ENCODE data around the gene PEX16.

Gene PEX16

DNA sequence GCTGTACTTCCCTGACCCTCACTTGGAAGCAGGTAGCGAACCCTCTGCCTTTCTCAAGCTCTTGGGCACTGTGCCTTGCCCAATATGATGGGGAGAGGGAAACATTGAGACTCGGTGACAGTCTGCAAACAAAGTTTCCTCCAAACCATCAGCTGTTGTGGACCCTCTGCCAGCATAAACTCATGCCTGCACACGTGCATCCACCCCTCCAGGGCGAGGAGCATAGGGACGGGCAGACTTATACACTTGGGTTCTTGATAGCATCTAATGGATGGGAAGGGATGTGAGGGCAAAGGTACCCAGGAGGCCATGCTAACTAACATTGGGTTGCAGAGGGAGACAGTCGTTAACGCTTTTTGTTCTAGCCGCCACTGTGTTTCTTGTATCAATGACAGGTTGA, 40.5 kb downstream of the PEX16 start:
- Histone ChIP-seq H3K9me3 (ENCODE audit: control insufficient read depth in 2 of 2, low read length in 2 of 2) (no peaks in the 10 kb centered on the region), H3K36me3 (ENCODE audit: control insufficient read depth in 2 of 2, insufficient read depth in 2 of 2, low read length in 2 of 2) (peaks cover 50 to 77% of the 10 kb centered on the region in 2 donors), H3K27ac (ENCODE audit: low read depth in 2 of 2, low read length in 2 of 2) (no peak overlapping the region)

DNA sequence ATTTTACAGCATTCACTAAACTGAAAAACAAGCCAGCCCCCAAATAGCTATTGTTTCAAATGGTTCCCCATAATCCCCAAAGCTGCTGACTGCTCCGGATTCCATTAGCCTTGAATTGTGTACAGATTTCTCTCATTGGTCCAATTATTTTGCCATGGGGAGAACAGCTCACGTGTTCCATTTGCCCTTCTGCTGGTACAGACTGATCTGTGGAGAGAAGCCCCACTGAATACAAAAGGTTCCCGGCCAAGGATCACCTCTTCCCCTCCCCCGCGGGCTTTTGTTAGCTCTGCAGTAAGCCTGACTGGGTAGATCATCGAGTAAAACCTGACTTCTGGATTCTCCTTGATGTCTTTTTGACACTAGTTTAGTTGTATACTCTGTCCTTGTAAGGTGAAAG, 41.3 kb downstream of the PEX16 start:
- Histone ChIP-seq H3K27me3 (ENCODE audit: control insufficient read depth in 2 of 2, insufficient read depth in 2 of 2, low read length in 2 of 2) (no peaks in the 10 kb centered on the region), H3K27ac (ENCODE audit: low read depth in 2 of 2, low read length in 2 of 2) (no peak overlapping the region), H3K4me3 (ENCODE audit: low read length in 2 of 2) (no peak overlapping the region), H3K9me3 (ENCODE audit: control insufficient read depth in 2 of 2, low read length in 2 of 2) (no peaks in the 10 kb centered on the region), H3K36me3 (ENCODE audit: control insufficient read depth in 2 of 2, insufficient read depth in 2 of 2, low read length in 2 of 2) (peaks cover 49 to 77% of the 10 kb centered on the region in 2 donors), H3K9ac (ENCODE audit: low read depth in 1 of 2, low read length in 2 of 2) (no peak overlapping the region), H3K4me1 (ENCODE audit: control insufficient read depth in 2 of 2, insufficient read depth in 2 of 2, low read length in 2 of 2) (no peaks in the 10 kb centered on the region)

More for the DNA sequence above, 40.5 kb downstream of the PEX16 start:
- Histone ChIP-seq H3K27me3 (ENCODE audit: control insufficient read depth in 2 of 2, insufficient read depth in 2 of 2, low read length in 2 of 2) (no peaks in the 10 kb centered on the region), H3K9ac (ENCODE audit: low read depth in 1 of 2, low read length in 2 of 2) (no peak overlapping the region), H3K4me1 (ENCODE audit: control insufficient read depth in 2 of 2, insufficient read depth in 2 of 2, low read length in 2 of 2) (no peaks in the 10 kb centered on the region), H3K4me3 (ENCODE audit: low read length in 2 of 2) (no peak overlapping the region)

DNA sequence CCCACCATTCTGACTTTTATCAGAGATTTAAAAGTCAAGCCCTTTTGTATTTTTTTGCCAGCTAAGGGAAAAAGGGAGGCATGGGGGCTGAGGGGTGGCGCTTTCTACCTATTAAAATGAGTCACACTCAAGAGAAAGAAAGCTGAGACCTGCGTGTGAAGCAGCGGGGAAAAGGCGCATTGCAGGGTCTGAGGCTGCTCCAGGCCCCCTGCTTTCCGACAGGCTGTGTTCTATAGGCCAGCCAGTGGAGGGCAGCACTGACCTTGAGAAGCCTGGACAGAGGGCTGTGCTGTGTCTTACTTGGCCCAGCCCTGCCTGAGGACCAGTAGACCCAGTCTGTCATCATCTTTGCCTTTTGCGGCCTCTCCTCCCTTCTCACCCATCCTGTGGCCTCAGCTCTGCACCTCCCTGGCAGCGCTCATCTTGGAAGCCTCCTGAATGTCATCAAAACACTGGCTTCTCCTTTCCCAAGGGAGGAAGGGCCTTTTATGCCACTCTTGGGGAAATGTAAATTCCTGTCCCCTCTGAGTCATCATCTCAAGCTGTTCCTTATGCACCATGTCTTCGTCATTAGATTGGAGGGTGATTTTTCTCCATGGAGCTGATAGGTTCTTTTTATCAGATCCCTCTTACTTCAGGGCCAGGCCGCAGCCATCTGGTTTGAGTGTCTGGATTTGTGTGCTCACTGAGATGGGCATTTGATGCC, 44.9 kb downstream of the PEX16 start:
- Histone ChIP-seq H3K9ac (ENCODE audit: low read depth in 1 of 2, low read length in 2 of 2) (no peak overlapping the region), H3K27ac (ENCODE audit: low read depth in 2 of 2, low read length in 2 of 2) (no peak overlapping the region), H3K9me3 (ENCODE audit: control insufficient read depth in 2 of 2, low read length in 2 of 2) (no peaks in the 10 kb centered on the region), H3K36me3 (ENCODE audit: control insufficient read depth in 2 of 2, insufficient read depth in 2 of 2, low read length in 2 of 2) (peaks cover 70 to 80% of the 10 kb centered on the region in 2 donors), H3K4me1 (ENCODE audit: control insufficient read depth in 2 of 2, insufficient read depth in 2 of 2, low read length in 2 of 2) (no peaks in the 10 kb centered on the region), H3K4me3 (ENCODE audit: low read length in 2 of 2) (no peak overlapping the region), H3K27me3 (ENCODE audit: control insufficient read depth in 2 of 2, insufficient read depth in 2 of 2, low read length in 2 of 2) (no peaks in the 10 kb centered on the region)

DNA sequence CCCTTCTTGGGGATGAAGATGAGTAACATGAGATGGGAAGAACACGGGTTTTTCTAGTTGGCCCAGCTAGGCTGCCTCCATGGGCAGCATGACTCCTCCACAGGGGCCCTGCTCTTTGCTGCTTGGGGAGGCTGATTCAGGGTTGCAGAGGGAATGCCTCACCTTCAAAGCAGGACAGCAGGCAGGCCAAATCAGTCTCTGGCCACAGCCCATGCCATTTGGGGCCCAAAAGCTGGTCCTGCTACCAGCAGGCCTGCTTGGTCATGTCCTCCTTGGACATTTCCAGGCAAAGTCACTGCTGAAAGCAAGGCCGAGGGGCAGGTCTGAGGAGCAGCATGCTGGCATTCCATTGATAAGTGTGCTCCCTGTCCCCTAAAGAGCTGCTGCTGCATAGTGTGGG, 46.0 kb downstream of the PEX16 start:
- H3K36me3 ChIP-seq (ENCODE audit: control insufficient read depth in 2 of 2, insufficient read depth in 2 of 2, low read length in 2 of 2): peaks cover 68 to 75% of the 10 kb centered on the region in 2 donors
- H3K27me3 ChIP-seq (ENCODE audit: control insufficient read depth in 2 of 2, insufficient read depth in 2 of 2, low read length in 2 of 2): no peaks in the 10 kb centered on the region
- H3K9ac ChIP-seq (ENCODE audit: low read depth in 1 of 2, low read length in 2 of 2): no peak overlapping the region
- no peaks in the 10 kb centered on the region for H3K9me3 ChIP-seq (ENCODE audit: control insufficient read depth in 2 of 2, low read length in 2 of 2)
- no peak overlapping the region for H3K4me3 ChIP-seq (ENCODE audit: low read length in 2 of 2)
- no peaks in the 10 kb centered on the region for H3K4me1 ChIP-seq (ENCODE audit: control insufficient read depth in 2 of 2, insufficient read depth in 2 of 2, low read length in 2 of 2)
- no peak overlapping the region for H3K27ac ChIP-seq (ENCODE audit: low read depth in 2 of 2, low read length in 2 of 2)

DNA sequence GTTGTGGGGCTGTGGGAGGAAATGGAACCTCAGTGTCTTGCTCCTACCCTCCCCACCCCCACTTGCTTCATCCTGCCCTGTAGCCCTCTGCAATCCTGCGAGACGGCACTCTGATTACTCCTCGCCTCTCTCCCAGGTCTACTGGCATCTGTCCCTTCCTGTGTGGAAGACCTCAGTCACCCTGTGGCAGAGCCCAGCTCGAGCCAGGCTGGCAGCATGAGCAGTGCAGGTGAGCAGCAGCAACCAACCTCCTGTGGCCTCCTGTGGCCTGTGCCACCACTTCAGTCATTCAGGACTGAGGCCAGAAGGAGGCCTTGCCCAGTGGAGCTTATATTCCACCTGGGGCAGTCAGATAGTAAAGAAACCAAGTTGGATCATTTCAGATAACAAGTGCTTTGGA, 47.0 kb downstream of the PEX16 start:
- Histone ChIP-seq H3K27me3 (ENCODE audit: control insufficient read depth in 2 of 2, insufficient read depth in 2 of 2, low read length in 2 of 2) (no peaks in the 10 kb centered on the region), H3K4me3 (ENCODE audit: low read length in 2 of 2) (no peak overlapping the region), H3K36me3 (ENCODE audit: control insufficient read depth in 2 of 2, insufficient read depth in 2 of 2, low read length in 2 of 2) (peaks cover 66 to 75% of the 10 kb centered on the region in 2 donors), H3K27ac (ENCODE audit: low read depth in 2 of 2, low read length in 2 of 2) (no peak overlapping the region), H3K9ac (ENCODE audit: low read depth in 1 of 2, low read length in 2 of 2) (no peak overlapping the region), H3K9me3 (ENCODE audit: control insufficient read depth in 2 of 2, low read length in 2 of 2) (no peaks in the 10 kb centered on the region), H3K4me1 (ENCODE audit: control insufficient read depth in 2 of 2, insufficient read depth in 2 of 2, low read length in 2 of 2) (no peaks in the 10 kb centered on the region)

DNA sequence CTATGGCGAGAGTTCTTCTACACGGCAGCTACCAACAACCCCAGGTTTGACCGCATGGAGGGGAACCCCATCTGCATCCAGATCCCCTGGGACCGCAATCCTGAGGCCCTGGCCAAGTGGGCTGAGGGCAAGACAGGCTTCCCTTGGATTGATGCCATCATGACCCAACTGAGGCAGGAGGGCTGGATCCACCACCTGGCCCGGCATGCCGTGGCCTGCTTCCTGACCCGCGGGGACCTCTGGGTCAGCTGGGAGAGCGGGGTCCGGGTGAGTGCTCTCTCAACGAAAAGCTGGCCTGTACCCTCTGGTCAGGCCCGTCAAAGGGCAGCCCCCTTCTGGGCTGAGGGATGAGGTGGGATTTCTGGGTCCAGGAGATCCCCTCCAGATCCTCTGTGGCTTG, 48.1 kb downstream of the PEX16 start:
- no peak overlapping the region for H3K9ac ChIP-seq (ENCODE audit: low read depth in 1 of 2, low read length in 2 of 2)
- no peaks in the 10 kb centered on the region for H3K9me3 ChIP-seq (ENCODE audit: control insufficient read depth in 2 of 2, low read length in 2 of 2)
- H3K36me3 ChIP-seq (ENCODE audit: control insufficient read depth in 2 of 2, insufficient read depth in 2 of 2, low read length in 2 of 2): peaks cover 66 to 76% of the 10 kb centered on the region in 2 donors
- H3K4me3 ChIP-seq (ENCODE audit: low read length in 2 of 2): no peak overlapping the region
- H3K27ac ChIP-seq (ENCODE audit: low read depth in 2 of 2, low read length in 2 of 2): no peak overlapping the region
- H3K4me1 ChIP-seq (ENCODE audit: control insufficient read depth in 2 of 2, insufficient read depth in 2 of 2, low read length in 2 of 2): no peaks in the 10 kb centered on the region
- H3K27me3 ChIP-seq (ENCODE audit: control insufficient read depth in 2 of 2, insufficient read depth in 2 of 2, low read length in 2 of 2): no peaks in the 10 kb centered on the region

DNA sequence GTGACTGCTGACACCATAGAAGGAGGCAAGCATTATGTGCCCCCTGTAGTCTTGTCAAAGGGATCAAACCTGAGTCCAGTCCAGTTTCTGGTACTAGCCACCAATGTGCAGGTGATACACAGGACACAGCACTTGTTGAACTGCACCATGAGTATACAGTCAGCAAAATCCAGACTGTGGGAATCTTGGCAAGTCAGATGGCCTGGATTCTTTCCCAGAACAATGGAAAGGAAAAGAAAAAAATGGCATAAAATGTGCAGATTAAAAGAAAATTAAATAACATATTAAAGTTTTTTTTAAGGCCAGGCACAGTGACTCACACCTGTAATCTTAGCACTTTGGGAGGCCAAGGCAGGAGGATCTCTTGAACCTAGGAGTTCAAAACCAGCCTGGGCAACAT, 53.6 kb downstream of the PEX16 start:
- no peak overlapping the region for H3K4me3 ChIP-seq (ENCODE audit: low read length in 2 of 2)
- H3K36me3 ChIP-seq (ENCODE audit: control insufficient read depth in 2 of 2, insufficient read depth in 2 of 2, low read length in 2 of 2): peaks cover 54 to 71% of the 10 kb centered on the region in 2 donors
- peaks cover 10% of the 10 kb centered on the region in 2 donors for H3K4me1 ChIP-seq (ENCODE audit: control insufficient read depth in 2 of 2, insufficient read depth in 2 of 2, low read length in 2 of 2)
- H3K27me3 ChIP-seq (ENCODE audit: control insufficient read depth in 2 of 2, insufficient read depth in 2 of 2, low read length in 2 of 2): no peaks in the 10 kb centered on the region
- no peaks in the 10 kb centered on the region for H3K9me3 ChIP-seq (ENCODE audit: control insufficient read depth in 2 of 2, low read length in 2 of 2)
- H3K9ac ChIP-seq (ENCODE audit: low read depth in 1 of 2, low read length in 2 of 2): no peak overlapping the region
- no peak overlapping the region for H3K27ac ChIP-seq (ENCODE audit: low read depth in 2 of 2, low read length in 2 of 2)

DNA sequence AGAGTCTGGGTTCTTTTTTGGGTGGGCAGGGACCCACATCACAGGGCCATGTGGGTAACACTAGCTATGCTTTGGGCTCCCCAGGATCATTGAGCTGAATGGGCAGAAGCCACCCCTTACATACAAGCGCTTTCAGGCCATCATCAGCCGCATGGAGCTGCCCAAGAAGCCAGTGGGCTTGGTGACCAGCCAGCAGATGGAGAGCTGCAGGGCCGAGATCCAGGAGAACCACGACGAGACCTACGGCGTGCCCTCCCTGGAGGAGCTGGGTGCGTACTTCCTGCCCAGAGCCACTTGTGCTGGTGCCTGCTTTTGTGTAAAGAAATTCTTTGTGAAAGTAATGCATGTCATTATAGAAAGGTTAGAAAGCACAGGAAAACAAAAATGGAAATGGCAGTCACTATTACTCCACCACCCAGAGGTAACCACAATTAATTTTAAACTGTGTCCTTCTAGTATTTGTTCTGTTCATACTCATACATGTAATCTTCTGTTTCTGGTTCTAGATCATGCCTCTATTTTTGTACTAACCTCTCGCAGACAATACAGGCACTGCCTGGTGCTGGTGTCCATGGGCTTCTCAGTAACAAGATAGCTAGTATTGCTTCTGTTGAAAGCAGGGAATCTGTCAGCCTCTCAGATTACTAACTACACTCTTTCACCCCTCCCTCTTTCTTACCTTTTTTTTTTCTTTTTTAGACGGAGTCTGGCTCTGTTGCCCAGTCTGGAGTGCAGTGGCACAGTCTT, 56.7 kb downstream of the PEX16 start:
- H3K9me3 ChIP-seq (ENCODE audit: control insufficient read depth in 2 of 2, low read length in 2 of 2): no peaks in the 10 kb centered on the region
- H3K4me1 ChIP-seq (ENCODE audit: control insufficient read depth in 2 of 2, insufficient read depth in 2 of 2, low read length in 2 of 2): peaks cover 26 to 28% of the 10 kb centered on the region in 2 donors
- no peaks in the 10 kb centered on the region for H3K27me3 ChIP-seq (ENCODE audit: control insufficient read depth in 2 of 2, insufficient read depth in 2 of 2, low read length in 2 of 2)
- H3K4me3 ChIP-seq (ENCODE audit: low read length in 2 of 2): no peak overlapping the region
- H3K36me3 ChIP-seq (ENCODE audit: control insufficient read depth in 2 of 2, insufficient read depth in 2 of 2, low read length in 2 of 2): peaks cover 42 to 73% of the 10 kb centered on the region in 2 donors
- no peak overlapping the region for H3K27ac ChIP-seq (ENCODE audit: low read depth in 2 of 2, low read length in 2 of 2)
- no peak overlapping the region for H3K9ac ChIP-seq (ENCODE audit: low read depth in 1 of 2, low read length in 2 of 2)

DNA sequence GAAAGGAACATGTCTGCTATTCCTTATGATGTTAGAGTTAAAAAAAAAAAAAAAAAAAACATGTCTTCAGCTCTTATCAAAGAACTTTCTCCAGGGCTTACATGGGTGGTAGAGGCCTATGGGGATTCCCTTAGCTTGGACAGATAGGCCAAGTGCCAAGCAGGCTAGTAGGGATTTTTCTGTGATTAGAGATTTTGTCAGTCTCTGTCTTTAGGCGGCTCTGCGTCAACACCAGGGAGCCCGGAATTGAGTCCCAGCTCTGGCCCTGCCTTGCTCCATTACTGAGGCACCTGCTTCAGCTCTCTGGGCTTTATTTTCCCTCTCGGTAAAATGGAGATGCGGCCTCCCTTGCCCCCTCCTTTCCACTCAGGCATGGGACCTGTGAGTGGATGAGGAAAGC, 57.3 kb downstream of the PEX16 start:
- Histone ChIP-seq H3K27ac (ENCODE audit: low read depth in 2 of 2, low read length in 2 of 2) (peak overlapping the region; percentile 49 to 79), H3K4me3 (ENCODE audit: low read length in 2 of 2) (no peak overlapping the region), H3K36me3 (ENCODE audit: control insufficient read depth in 2 of 2, insufficient read depth in 2 of 2, low read length in 2 of 2) (peaks cover 42 to 71% of the 10 kb centered on the region in 2 donors), H3K27me3 (ENCODE audit: control insufficient read depth in 2 of 2, insufficient read depth in 2 of 2, low read length in 2 of 2) (no peaks in the 10 kb centered on the region), H3K9ac (ENCODE audit: low read depth in 1 of 2, low read length in 2 of 2) (no peak overlapping the region), H3K9me3 (ENCODE audit: control insufficient read depth in 2 of 2, low read length in 2 of 2) (no peaks in the 10 kb centered on the region), H3K4me1 (ENCODE audit: control insufficient read depth in 2 of 2, insufficient read depth in 2 of 2, low read length in 2 of 2) (peaks cover 26 to 28% of the 10 kb centered on the region in 2 donors)

Data from mucosa of rectum (tissue), 2 donors.